ENCODE measurements around the gene RYK. TPM values are rescaled to one million over a fixed set of nuclear protein-coding genes. Genes with fewer than 3 reads are reported as not detected.

Gene RYK
- total and polyA plus RNA-seq, 2 experiments from 2014 or later, result 24.9 to 94.8 TPM

DNA sequence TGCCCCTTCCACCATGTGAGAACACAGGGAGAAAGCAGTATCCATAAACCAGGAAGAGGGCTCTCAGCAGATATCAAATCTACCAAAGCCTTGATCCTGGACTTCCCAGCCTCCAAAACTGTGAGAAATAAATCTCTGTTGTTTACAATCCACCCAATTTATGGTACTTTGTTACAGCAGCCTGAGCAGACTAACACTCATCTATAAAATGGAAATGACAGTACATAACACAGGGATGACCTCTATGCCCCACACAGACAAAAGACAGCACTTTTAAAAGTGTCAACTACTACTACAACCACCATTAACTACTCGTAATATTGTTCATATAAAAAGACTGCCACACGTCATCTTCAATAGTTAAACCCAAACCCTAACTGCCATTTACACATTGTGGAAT, 5.7 kb downstream of the RYK start:
- peak overlapping the region; percentile 23; the same call in 1 of the 2 replicates for H3K4me3 ChIP-seq
- H3K27ac Mint-ChIP-seq, result 0 out of 2 replicates have a peak overlapping the region, but pooled peaks have one; percentile 36
- H3F3A ChIP-seq (replicated peaks; ENCODE audit: low read depth), result no peaks in the 10 kb centered on the region
- H3K4me3 Mint-ChIP-seq, result peak overlapping the region; percentile 2; the same call in 1 of the 3 replicates
- ATAC-seq (no peak), DNase-seq (ENCODE audit: low spot score) (no peak)
- H3K4me2 ChIP-seq, result peak overlapping the region; percentile 59
- peaks cover 100% of the 10 kb centered on the region for H3K79me2 ChIP-seq (replicated peaks; ENCODE audit: insufficient read depth)
- no peak for TF ChIP-seq POLR2AphosphoS5 (IDR thresholded peaks at IDR 0.05; ENCODE audit: low read depth)
- TF ChIP-seq NANOG (IDR thresholded peaks at IDR 0.05; ENCODE audit: borderline replicate concordance), result no peak
- TF ChIP-seq, protein P1, sequence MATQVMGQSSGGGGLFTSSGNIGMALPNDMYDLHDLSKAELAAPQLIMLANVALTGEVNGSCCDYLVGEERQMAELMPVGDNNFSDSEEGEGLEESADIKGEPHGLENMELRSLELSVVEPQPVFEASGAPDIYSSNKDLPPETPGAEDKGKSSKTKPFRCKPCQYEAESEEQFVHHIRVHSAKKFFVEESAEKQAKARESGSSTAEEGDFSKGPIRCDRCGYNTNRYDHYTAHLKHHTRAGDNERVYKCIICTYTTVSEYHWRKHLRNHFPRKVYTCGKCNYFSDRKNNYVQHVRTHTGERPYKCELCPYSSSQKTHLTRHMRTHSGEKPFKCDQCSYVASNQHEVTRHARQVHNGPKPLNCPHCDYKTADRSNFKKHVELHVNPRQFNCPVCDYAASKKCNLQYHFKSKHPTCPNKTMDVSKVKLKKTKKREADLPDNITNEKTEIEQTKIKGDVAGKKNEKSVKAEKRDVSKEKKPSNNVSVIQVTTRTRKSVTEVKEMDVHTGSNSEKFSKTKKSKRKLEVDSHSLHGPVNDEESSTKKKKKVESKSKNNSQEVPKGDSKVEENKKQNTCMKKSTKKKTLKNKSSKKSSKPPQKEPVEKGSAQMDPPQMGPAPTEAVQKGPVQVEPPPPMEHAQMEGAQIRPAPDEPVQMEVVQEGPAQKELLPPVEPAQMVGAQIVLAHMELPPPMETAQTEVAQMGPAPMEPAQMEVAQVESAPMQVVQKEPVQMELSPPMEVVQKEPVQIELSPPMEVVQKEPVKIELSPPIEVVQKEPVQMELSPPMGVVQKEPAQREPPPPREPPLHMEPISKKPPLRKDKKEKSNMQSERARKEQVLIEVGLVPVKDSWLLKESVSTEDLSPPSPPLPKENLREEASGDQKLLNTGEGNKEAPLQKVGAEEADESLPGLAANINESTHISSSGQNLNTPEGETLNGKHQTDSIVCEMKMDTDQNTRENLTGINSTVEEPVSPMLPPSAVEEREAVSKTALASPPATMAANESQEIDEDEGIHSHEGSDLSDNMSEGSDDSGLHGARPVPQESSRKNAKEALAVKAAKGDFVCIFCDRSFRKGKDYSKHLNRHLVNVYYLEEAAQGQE (IDR thresholded peaks at IDR 0.05; ENCODE audit: unreplicated experiment), result no peak
- TF ChIP-seq ZNF331 (CRISPR knock-in tag; IDR thresholded peaks at IDR 0.05; ENCODE audit: low read depth), result no peak
- TF ChIP-seq, protein P2, sequence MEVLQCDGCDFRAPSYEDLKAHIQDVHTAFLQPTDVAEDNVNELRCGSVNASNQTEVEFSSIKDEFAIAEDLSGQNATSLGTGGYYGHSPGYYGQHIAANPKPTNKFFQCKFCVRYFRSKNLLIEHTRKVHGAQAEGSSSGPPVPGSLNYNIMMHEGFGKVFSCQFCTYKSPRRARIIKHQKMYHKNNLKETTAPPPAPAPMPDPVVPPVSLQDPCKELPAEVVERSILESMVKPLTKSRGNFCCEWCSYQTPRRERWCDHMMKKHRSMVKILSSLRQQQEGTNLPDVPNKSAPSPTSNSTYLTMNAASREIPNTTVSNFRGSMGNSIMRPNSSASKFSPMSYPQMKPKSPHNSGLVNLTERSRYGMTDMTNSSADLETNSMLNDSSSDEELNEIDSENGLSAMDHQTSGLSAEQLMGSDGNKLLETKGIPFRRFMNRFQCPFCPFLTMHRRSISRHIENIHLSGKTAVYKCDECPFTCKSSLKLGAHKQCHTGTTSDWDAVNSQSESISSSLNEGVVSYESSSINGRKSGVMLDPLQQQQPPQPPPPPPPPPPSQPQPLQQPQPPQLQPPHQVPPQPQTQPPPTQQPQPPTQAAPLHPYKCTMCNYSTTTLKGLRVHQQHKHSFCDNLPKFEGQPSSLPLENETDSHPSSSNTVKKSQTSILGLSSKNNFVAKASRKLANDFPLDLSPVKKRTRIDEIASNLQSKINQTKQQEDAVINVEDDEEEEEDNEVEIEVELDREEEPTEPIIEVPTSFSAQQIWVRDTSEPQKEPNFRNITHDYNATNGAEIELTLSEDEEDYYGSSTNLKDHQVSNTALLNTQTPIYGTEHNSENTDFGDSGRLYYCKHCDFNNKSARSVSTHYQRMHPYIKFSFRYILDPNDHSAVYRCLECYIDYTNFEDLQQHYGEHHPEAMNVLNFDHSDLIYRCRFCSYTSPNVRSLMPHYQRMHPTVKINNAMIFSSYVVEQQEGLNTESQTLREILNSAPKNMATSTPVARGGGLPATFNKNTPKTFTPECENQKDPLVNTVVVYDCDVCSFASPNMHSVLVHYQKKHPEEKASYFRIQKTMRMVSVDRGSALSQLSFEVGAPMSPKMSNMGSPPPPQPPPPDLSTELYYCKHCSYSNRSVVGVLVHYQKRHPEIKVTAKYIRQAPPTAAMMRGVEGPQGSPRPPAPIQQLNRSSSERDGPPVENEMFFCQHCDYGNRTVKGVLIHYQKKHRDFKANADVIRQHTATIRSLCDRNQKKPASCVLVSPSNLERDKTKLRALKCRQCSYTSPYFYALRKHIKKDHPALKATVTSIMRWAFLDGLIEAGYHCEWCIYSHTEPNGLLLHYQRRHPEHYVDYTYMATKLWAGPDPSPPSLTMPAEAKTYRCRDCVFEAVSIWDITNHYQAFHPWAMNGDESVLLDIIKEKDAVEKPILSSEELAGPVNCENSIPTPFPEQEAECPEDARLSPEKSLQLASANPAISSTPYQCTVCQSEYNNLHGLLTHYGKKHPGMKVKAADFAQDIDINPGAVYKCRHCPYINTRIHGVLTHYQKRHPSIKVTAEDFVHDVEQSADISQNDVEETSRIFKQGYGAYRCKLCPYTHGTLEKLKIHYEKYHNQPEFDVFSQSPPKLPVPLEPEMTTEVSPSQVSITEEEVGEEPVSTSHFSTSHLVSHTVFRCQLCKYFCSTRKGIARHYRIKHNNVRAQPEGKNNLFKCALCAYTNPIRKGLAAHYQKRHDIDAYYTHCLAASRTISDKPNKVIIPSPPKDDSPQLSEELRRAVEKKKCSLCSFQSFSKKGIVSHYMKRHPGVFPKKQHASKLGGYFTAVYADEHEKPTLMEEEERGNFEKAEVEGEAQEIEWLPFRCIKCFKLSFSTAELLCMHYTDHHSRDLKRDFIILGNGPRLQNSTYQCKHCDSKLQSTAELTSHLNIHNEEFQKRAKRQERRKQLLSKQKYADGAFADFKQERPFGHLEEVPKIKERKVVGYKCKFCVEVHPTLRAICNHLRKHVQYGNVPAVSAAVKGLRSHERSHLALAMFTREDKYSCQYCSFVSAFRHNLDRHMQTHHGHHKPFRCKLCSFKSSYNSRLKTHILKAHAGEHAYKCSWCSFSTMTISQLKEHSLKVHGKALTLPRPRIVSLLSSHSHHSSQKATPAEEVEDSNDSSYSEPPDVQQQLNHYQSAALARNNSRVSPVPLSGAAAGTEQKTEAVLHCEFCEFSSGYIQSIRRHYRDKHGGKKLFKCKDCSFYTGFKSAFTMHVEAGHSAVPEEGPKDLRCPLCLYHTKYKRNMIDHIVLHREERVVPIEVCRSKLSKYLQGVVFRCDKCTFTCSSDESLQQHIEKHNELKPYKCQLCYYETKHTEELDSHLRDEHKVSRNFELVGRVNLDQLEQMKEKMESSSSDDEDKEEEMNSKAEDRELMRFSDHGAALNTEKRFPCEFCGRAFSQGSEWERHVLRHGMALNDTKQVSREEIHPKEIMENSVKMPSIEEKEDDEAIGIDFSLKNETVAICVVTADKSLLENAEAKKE (CRISPR knock-in tag; IDR thresholded peaks at IDR 0.05), result no peak
- TF ChIP-seq, protein P3, sequence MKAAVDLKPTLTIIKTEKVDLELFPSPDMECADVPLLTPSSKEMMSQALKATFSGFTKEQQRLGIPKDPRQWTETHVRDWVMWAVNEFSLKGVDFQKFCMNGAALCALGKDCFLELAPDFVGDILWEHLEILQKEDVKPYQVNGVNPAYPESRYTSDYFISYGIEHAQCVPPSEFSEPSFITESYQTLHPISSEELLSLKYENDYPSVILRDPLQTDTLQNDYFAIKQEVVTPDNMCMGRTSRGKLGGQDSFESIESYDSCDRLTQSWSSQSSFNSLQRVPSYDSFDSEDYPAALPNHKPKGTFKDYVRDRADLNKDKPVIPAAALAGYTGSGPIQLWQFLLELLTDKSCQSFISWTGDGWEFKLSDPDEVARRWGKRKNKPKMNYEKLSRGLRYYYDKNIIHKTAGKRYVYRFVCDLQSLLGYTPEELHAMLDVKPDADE (IDR thresholded peaks at IDR 0.05), result no peak
- TF ChIP-seq EZH2 (IDR thresholded peaks at IDR 0.05; ENCODE audit: low read depth, unreplicated experiment), result no peak
- TF ChIP-seq EZH2phosphoT487 (IDR thresholded peaks at IDR 0.05; ENCODE audit: unreplicated experiment), result no peak
- no peak for TF ChIP-seq STAT1 (IDR thresholded peaks at IDR 0.05; ENCODE audit: unreplicated experiment)
- TF ChIP-seq CREB1 (CRISPR knock-in tag; IDR thresholded peaks at IDR 0.05; ENCODE audit: low read depth), result no peak
- no peak for TF ChIP-seq ZNF114 (CRISPR knock-in tag; IDR thresholded peaks at IDR 0.05)
- TF ChIP-seq, protein P4, sequence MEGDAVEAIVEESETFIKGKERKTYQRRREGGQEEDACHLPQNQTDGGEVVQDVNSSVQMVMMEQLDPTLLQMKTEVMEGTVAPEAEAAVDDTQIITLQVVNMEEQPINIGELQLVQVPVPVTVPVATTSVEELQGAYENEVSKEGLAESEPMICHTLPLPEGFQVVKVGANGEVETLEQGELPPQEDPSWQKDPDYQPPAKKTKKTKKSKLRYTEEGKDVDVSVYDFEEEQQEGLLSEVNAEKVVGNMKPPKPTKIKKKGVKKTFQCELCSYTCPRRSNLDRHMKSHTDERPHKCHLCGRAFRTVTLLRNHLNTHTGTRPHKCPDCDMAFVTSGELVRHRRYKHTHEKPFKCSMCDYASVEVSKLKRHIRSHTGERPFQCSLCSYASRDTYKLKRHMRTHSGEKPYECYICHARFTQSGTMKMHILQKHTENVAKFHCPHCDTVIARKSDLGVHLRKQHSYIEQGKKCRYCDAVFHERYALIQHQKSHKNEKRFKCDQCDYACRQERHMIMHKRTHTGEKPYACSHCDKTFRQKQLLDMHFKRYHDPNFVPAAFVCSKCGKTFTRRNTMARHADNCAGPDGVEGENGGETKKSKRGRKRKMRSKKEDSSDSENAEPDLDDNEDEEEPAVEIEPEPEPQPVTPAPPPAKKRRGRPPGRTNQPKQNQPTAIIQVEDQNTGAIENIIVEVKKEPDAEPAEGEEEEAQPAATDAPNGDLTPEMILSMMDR (conservative IDR thresholded peaks at IDR 0.05; ENCODE audit: low read depth in 2 of 2), result no peak
- no peak for TF ChIP-seq JUNB (IDR thresholded peaks at IDR 0.05; ENCODE audit: unreplicated experiment)
- peaks cover 14% of the 10 kb centered on the region for H3K27me3 Mint-ChIP-seq (ENCODE audit: insufficient read depth, low read depth, poor library complexity)
- H3K4me1 ChIP-seq (ENCODE audit: insufficient read depth), result peaks cover 55% of the 10 kb centered on the region
- H3K9me2 ChIP-seq (ENCODE audit: insufficient read depth), result no peaks in the 10 kb centered on the region
- H3K27ac ChIP-seq (ENCODE audit: low read depth), result peak overlapping the region; percentile 27; the same call in 1 of the 2 replicates
- peaks cover 22% of the 10 kb centered on the region for H3K36me3 Mint-ChIP-seq (ENCODE audit: low read depth)
- peaks cover 11% of the 10 kb centered on the region for H3K9me3 Mint-ChIP-seq
- H3K27me3 ChIP-seq (ENCODE audit: insufficient read depth), result no peaks in the 10 kb centered on the region
- peaks cover 68% of the 10 kb centered on the region for H3K4me1 Mint-ChIP-seq
- no peaks in the 10 kb centered on the region for H3K36me3 ChIP-seq (ENCODE audit: insufficient read depth)
- no peak overlapping the region for H2AFZ ChIP-seq
- H4K20me1 ChIP-seq (replicated peaks; ENCODE audit: insufficient read depth), result peaks cover 56% of the 10 kb centered on the region
